ENCODE measurements around the gene ATPAF2.

Gene ATPAF2

GRCh38 chr17:18021372-18021771, 17.6 kb downstream of the ATPAF2 start:
- DNase-seq (ENCODE audit: low spot score): no peak
- no peak for TF ChIP-seq CTCF (IDR thresholded peaks at IDR 0.05)
- no peak overlapping the region for H3K4me3 ChIP-seq
- no peak overlapping the region for H3K27ac ChIP-seq

GRCh38 chr17:18020971-18021370, 18.0 kb downstream of the ATPAF2 start:
- no peak for DNase-seq (ENCODE audit: low spot score)

GRCh38 chr17:18019838-18020154, 19.2 kb downstream of the ATPAF2 start:
- DNase-seq (ENCODE audit: low spot score): no peak
- no peak overlapping the region for H3K4me3 ChIP-seq
- H3K27ac ChIP-seq: no peak overlapping the region
- TF ChIP-seq CTCF (IDR thresholded peaks at IDR 0.05): no peak

More at GRCh38 chr17:18020971-18021370, 18.0 kb downstream of the ATPAF2 start:
- Histone ChIP-seq H3K27ac (no peak overlapping the region), H3K4me3 (no peak overlapping the region)
- TF ChIP-seq CTCF (IDR thresholded peaks at IDR 0.05): no peak

- TF ChIP-seq CTCF (IDR thresholded peaks at IDR 0.05): no peak
- DNase-seq (ENCODE audit: low spot score): no peak
- no peak overlapping the region for H3K4me3 ChIP-seq
- no peak overlapping the region for H3K27ac ChIP-seq
Observed at GRCh38 chr17:18018411-18018921, 20.5 kb downstream of the ATPAF2 start.

- no peak overlapping the region for H3K27ac ChIP-seq
- DNase-seq (ENCODE audit: low spot score): no peak
- H3K4me3 ChIP-seq: no peak overlapping the region
- TF ChIP-seq CTCF (IDR thresholded peaks at IDR 0.05): no peak
Observed at GRCh38 chr17:18017958-18018357, 21.0 kb downstream of the ATPAF2 start.

- Histone ChIP-seq H3K4me3 (no peak overlapping the region), H3K27ac (no peak overlapping the region)
- no peak for DNase-seq (ENCODE audit: low spot score)
- TF ChIP-seq CTCF (IDR thresholded peaks at IDR 0.05): no peak
Observed at GRCh38 chr17:18016426-18016825, 22.5 kb downstream of the ATPAF2 start.

GRCh38 chr17:18015593-18015992, 23.4 kb downstream of the ATPAF2 start:
- no peak for DNase-seq (ENCODE audit: low spot score)
- Histone ChIP-seq H3K27ac (no peak overlapping the region), H3K4me3 (no peak overlapping the region)
- TF ChIP-seq CTCF (IDR thresholded peaks at IDR 0.05): no peak
